Kidney epithelial cell (primary cell): ENCODE measurements around the gene STX11. TPM values are rescaled to one million over a fixed set of nuclear protein-coding genes. Genes with fewer than 3 reads are reported as not detected.

ENCODE experiments used
- DNase-seq: peaks from one replicate; pipeline ENCODE4 v3.0.0-alpha.2; 2010; ENCODE audit warnings: low read depth
- H3K27me3 ChIP-seq: 2 replicates; pipeline ENCODE4 v1.6.0; 2011; ENCODE audit warnings: low read length; ENCODE audit not compliant: control insufficient read depth, insufficient read depth
- H3K36me3 ChIP-seq: 2 replicates; pipeline ENCODE4 v1.5.1; 2011; ENCODE audit warnings: low read length; ENCODE audit not compliant: control insufficient read depth, insufficient read depth
- H3K4me3 ChIP-seq: 2 replicates; pipeline ENCODE4 v1.5.1; 2011; ENCODE audit warnings: low read depth, mild to moderate bottlenecking, control low read depth, low read length
- CTCF ChIP-seq: IDR thresholded peaks from 2 replicates; pipeline ENCODE4 v1.5.1; 2011; ENCODE audit warnings: mild to moderate bottlenecking, moderate library complexity, low read length, control low read depth, inconsistent platforms; ENCODE audit not compliant: insufficient read depth, poor library complexity, severe bottlenecking
- total RNA-seq: library from RNA; depleted of rRNA; stranded (reverse); fragments of >200 nt; gene quantifications from 2 replicates; pipeline ENCODE4 v1.2.3, GENCODE V29; 2015

Gene STX11
- total RNA-seq, 1 donor from 2014 or later = 4.1 TPM

- DNase-seq = no peak
- Histone ChIP-seq H3K4me3 (no peak overlapping the region), H3K27me3 (no peaks in the 10 kb centered on the region), H3K36me3 (no peaks in the 10 kb centered on the region)
- TF ChIP-seq CTCF = no peak
Measured at GRCh38 chr6:144134176-144134575, 16.1 kb upstream of the STX11 start.

- TF ChIP-seq CTCF = no peak
- Histone ChIP-seq H3K4me3 (no peak overlapping the region), H3K27me3 (no peaks in the 10 kb centered on the region), H3K36me3 (no peaks in the 10 kb centered on the region)
- DNase-seq = no peak
Measured at GRCh38 chr6:144134737-144135136, 15.6 kb upstream of the STX11 start.

- Histone ChIP-seq H3K36me3 (no peaks in the 10 kb centered on the region), H3K4me3 (no peak overlapping the region), H3K27me3 (no peaks in the 10 kb centered on the region)
- TF ChIP-seq CTCF = no peak
- no peak for DNase-seq
Measured at GRCh38 chr6:144138542-144138941, 11.8 kb upstream of the STX11 start.

- Histone ChIP-seq H3K27me3 (no peaks in the 10 kb centered on the region), H3K4me3 (no peak overlapping the region), H3K36me3 (no peaks in the 10 kb centered on the region)
- TF ChIP-seq CTCF = no peak
- no peak for DNase-seq
Measured at GRCh38 chr6:144139817-144140216, 10.5 kb upstream of the STX11 start.

GRCh38 chr6:144140867-144141266, 9.4 kb upstream of the STX11 start:
- no peak for TF ChIP-seq CTCF
- Histone ChIP-seq H3K27me3 (no peaks in the 10 kb centered on the region), H3K4me3 (no peak overlapping the region), H3K36me3 (no peaks in the 10 kb centered on the region)
- DNase-seq = no peak

GRCh38 chr6:144141470-144141869, 8.8 kb upstream of the STX11 start:
- Histone ChIP-seq H3K36me3 (no peaks in the 10 kb centered on the region), H3K4me3 (no peak overlapping the region), H3K27me3 (no peaks in the 10 kb centered on the region)
- no peak for DNase-seq
- TF ChIP-seq CTCF = no peak
